WTC11 (cell line): ENCODE measurements around the gene SERPINI2. TPM values are rescaled to one million over a fixed set of nuclear protein-coding genes. Genes with fewer than 3 reads are reported as not detected.

Experiments used
- ATAC-seq: fragments of 200-7000 bp; cut with Tn5 transposase; 2 replicates; pipeline ENCODE4 v1.10.0; 2021; ENCODE audit warnings: mild to moderate bottlenecking, moderate library complexity
- CTCF ChIA-PET: fragments of 300-600 bp; sonication (Branson Sonifier 250); formaldehyde crosslinking; loops from one replicate; lab custom pipeline; 2021; ENCODE audit warnings: antibody characterized with exemption; lab: Charles Lee
- POLR2A ChIA-PET: fragments of 350-600 bp; sonication (Branson Sonifier 250); formaldehyde crosslinking; loops from one replicate; lab custom pipeline; 2021; ENCODE audit warnings: antibody characterized with exemption; lab: Charles Lee
- DNase-seq: peaks from one replicate; pipeline ENCODE4 v3.0.0; 2021; ENCODE audit warnings: low spot score
- H3K27ac Mint-ChIP-seq: 2 replicates; pipeline ENCODE4 v1.8.0; 2021; ENCODE audit warnings: mixed read lengths
- H3K27me3 Mint-ChIP-seq: 2 replicates; pipeline ENCODE4 v1.8.0; 2021; ENCODE audit warnings: low read depth, mild to moderate bottlenecking, moderate library complexity, mixed read lengths
- H3K36me3 Mint-ChIP-seq: 2 replicates; pipeline ENCODE4 v1.8.0; 2021; ENCODE audit warnings: mixed read lengths
- H3K4me1 Mint-ChIP-seq: 2 replicates; pipeline ENCODE4 v1.8.0; 2022; ENCODE audit warnings: mixed read lengths
- H3K4me3 Mint-ChIP-seq: 2 replicates; pipeline ENCODE4 v1.8.0; 2021; ENCODE audit warnings: mild to moderate bottlenecking, moderate library complexity, mixed read lengths
- H3K9me3 Mint-ChIP-seq: 2 replicates; pipeline ENCODE4 v1.8.0; 2021; ENCODE audit warnings: mixed read lengths
- ATF2 ChIP-seq: sonication (generic); formaldehyde crosslinking; IDR thresholded peaks from 2 replicates; pipeline ENCODE4 v1.8.1; 2022; ENCODE audit warnings: low read depth, missing genetic modification reagents, borderline replicate concordance
- CREB1 ChIP-seq: sonication (generic); formaldehyde crosslinking; IDR thresholded peaks from 2 replicates; pipeline ENCODE4 v1.8.0; 2023; ENCODE audit warnings: mild to moderate bottlenecking, missing genetic modification reagents
- FOXJ3 ChIP-seq: sonication (generic); formaldehyde crosslinking; IDR thresholded peaks from 2 replicates; pipeline ENCODE4 v1.9.0; 2021; ENCODE audit warnings: missing genetic modification reagents, mild to moderate bottlenecking, borderline replicate concordance
- FOXP1 ChIP-seq: sonication (generic); formaldehyde crosslinking; IDR thresholded peaks from 2 replicates; pipeline ENCODE4 v1.8.0; 2022; ENCODE audit warnings: missing genetic modification reagents, mild to moderate bottlenecking, moderate library complexity, borderline replicate concordance
- HMGA2 ChIP-seq: fragments of 250-450 bp; sonication (Bioruptor Pico); IDR thresholded peaks from 2 replicates; pipeline ENCODE4 v1.4.0; 2021; ENCODE audit warnings: mild to moderate bottlenecking, moderate library complexity
- KAT7 ChIP-seq: sonication (generic); formaldehyde crosslinking; IDR thresholded peaks from 2 replicates; pipeline ENCODE4 v1.8.1; 2023; ENCODE audit warnings: missing genetic modification reagents, mild to moderate bottlenecking, borderline replicate concordance
- NR1H2 ChIP-seq: sonication (generic); formaldehyde crosslinking; IDR thresholded peaks from 2 replicates; pipeline ENCODE4 v1.9.0; 2021; ENCODE audit warnings: mild to moderate bottlenecking, moderate library complexity, missing genetic modification reagents
- NR3C1 ChIP-seq: sonication (generic); formaldehyde crosslinking; conservative IDR thresholded peaks from 2 replicates; pipeline ENCODE4 v1.8.1; 2023; ENCODE audit warnings: low read depth, mild to moderate bottlenecking, missing genetic modification reagents
- RELA ChIP-seq: sonication (generic); formaldehyde crosslinking; IDR thresholded peaks from 2 replicates; pipeline ENCODE4 v1.8.1; 2022; ENCODE audit warnings: missing genetic modification reagents, mild to moderate bottlenecking, borderline replicate concordance
- RORB ChIP-seq: fragments of 250-450 bp; sonication (Bioruptor Pico); IDR thresholded peaks from 2 replicates; pipeline ENCODE4 v1.9.0; 2021; ENCODE audit warnings: mild to moderate bottlenecking
- SMAD4 ChIP-seq: sonication (generic); formaldehyde crosslinking; IDR thresholded peaks from 2 replicates; pipeline ENCODE4 v1.8.0; 2022; ENCODE audit warnings: mild to moderate bottlenecking, missing genetic modification reagents
- SP1 ChIP-seq: sonication (generic); formaldehyde crosslinking; conservative IDR thresholded peaks from 2 replicates; pipeline ENCODE4 v1.8.1; 2022; ENCODE audit warnings: missing genetic modification reagents
- USF1 ChIP-seq: sonication (generic); formaldehyde crosslinking; IDR thresholded peaks from 2 replicates; pipeline ENCODE4 v1.8.0; 2022; ENCODE audit warnings: mild to moderate bottlenecking, missing genetic modification reagents
- ZNF425 ChIP-seq: fragments of 250-450 bp; sonication (Bioruptor Pico); conservative IDR thresholded peaks from 2 replicates; pipeline ENCODE4 v1.9.0; 2021; ENCODE audit warnings: mild to moderate bottlenecking
- total RNA-seq: library from RNA; stranded (reverse); gene quantifications from 3 replicates; pipeline ENCODE4 v1.2.3, GENCODE V29; 2021
- TF ChIP-seq, protein P1 (sequence below): sonication (generic); formaldehyde crosslinking; conservative IDR thresholded peaks from 2 replicates; pipeline ENCODE4 v1.8.1; 2023; ENCODE audit warnings: mild to moderate bottlenecking, low read depth, missing genetic modification reagents, moderate library complexity

SERPINI2 gene
- total RNA-seq, 1 experiment from 2014 or later: not detected

- Mint-ChIP-seq H3K27ac (no peak overlapping the region), H3K4me1 (peaks cover 23% of the 10 kb centered on the region), H3K36me3 (no peaks in the 10 kb centered on the region), H3K4me3 (no peak overlapping the region), H3K9me3 (no peaks in the 10 kb centered on the region), H3K27me3 (no peaks in the 10 kb centered on the region)
- ATAC-seq (no peak), DNase-seq (no peak)
- CTCF ChIA-PET: interaction anchor here (0.7 to 3.4 kb wide), 3 partner anchors 12 to 291 kb away, joined by 3 to 29 read pairs (median 3); partner anchors contain the start of gene ZBBX
- no peak for TF ChIP-seq ZNF425 (CRISPR knock-in tag)
- TF ChIP-seq HMGA2 (CRISPR knock-in tag): no peak
- TF ChIP-seq RORB: no peak
- TF ChIP-seq RELA: no peak
- TF ChIP-seq KAT7 (CRISPR knock-in tag): no peak
- TF ChIP-seq FOXJ3 (CRISPR knock-in tag): no peak
- TF ChIP-seq NR3C1: no peak
- no peak for TF ChIP-seq FOXP1 (CRISPR knock-in tag)
- TF ChIP-seq SMAD4 (CRISPR knock-in tag): no peak
- TF ChIP-seq, protein P1, sequence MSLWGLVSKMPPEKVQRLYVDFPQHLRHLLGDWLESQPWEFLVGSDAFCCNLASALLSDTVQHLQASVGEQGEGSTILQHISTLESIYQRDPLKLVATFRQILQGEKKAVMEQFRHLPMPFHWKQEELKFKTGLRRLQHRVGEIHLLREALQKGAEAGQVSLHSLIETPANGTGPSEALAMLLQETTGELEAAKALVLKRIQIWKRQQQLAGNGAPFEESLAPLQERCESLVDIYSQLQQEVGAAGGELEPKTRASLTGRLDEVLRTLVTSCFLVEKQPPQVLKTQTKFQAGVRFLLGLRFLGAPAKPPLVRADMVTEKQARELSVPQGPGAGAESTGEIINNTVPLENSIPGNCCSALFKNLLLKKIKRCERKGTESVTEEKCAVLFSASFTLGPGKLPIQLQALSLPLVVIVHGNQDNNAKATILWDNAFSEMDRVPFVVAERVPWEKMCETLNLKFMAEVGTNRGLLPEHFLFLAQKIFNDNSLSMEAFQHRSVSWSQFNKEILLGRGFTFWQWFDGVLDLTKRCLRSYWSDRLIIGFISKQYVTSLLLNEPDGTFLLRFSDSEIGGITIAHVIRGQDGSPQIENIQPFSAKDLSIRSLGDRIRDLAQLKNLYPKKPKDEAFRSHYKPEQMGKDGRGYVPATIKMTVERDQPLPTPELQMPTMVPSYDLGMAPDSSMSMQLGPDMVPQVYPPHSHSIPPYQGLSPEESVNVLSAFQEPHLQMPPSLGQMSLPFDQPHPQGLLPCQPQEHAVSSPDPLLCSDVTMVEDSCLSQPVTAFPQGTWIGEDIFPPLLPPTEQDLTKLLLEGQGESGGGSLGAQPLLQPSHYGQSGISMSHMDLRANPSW (CRISPR knock-in tag): no peak
- no peak for TF ChIP-seq SP1 (CRISPR knock-in tag)
- no peak for TF ChIP-seq ATF2 (CRISPR knock-in tag)
- no peak for TF ChIP-seq USF1
- no peak for TF ChIP-seq NR1H2 (CRISPR knock-in tag)
- TF ChIP-seq CREB1 (CRISPR knock-in tag): no peak
- POLR2A ChIA-PET: no interaction called here
These were observed 79.8 kb downstream of the SERPINI2 start for GRCh38 chr3:167394003-167394402.

Other genes with a start within 250 kb of the SERPINI2 start
- gene ZBBX, start 93.7 kb downstream of the SERPINI2 start, total RNA-seq: 1.1 to 1.9 TPM (median 1.4 TPM) in 3 replicates
- gene WDR49, start 179.9 kb upstream of the SERPINI2 start, total RNA-seq: 0.73 to 1.1 TPM (median 0.92 TPM) in 3 replicates